ENCODE measurements around the gene MIGA2.
"Not testable (repeated sequence)": the region's sequence is repeated elsewhere in the genome, so short reads cannot be mapped to it uniquely, and the experiment has no call there.

Gene MIGA2

DNA sequence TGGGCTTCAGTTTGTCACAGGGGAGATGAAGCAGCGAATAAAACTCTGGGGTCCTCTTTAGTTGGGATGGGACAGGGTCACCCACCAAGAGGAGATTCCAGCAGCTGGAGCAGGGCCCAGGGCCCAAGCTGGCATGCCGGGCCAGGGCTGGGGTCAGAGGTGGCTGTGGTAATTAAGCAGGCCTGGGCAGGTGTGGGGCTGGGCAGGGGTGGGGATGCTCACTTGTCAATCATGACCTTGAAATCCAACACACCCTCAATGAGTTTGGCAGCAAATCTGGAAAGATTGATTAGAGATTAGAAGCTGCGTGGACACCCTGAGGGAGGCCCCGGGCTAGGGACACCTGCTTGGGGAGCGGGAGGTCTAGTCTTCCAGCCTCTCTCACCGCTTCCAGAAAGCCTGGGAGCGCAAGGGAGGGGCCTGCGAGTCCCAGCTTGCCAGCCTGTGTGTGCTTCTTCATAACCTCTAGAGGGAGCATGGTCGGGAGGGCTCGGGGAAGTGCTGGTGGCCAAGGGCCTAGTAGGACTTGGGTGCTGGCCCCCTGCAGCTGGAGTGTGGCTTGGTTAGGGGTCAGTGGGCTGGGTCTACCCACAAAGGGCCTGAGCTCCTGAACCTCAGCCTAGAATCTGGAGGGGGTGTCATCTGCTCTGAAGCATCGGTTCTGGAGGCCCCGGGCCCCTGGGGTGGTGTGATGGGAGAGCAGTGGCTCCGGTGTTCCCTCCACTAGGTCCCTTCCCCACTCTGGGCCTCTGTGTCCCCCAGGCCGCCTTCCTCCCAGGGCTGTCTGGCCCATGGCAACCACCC lies 66.6 kb downstream of the MIGA2 start:
- peak in 1 of 2 donors; percentile 6 for DNase-seq

DNA sequence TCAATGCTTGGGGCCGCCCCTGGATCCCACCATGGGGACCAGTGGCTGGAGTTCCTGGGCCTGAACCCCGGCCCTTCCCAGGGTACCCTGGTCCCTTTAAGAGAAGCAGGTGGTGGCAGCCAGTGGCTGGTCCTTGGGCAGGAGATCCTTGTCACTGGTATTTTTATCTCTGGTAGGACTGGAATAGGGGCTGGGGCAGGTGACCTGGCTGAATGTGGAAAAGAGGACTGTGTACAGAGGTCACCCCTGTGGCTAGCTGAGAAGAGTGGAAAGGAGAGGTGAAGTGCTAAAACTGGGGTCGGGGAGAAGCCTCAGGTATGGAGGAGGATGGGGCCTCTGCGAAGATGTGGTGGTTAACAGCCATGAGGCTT lies 67.2 kb downstream of the MIGA2 start:
- DNase-seq = no peak

DNA sequence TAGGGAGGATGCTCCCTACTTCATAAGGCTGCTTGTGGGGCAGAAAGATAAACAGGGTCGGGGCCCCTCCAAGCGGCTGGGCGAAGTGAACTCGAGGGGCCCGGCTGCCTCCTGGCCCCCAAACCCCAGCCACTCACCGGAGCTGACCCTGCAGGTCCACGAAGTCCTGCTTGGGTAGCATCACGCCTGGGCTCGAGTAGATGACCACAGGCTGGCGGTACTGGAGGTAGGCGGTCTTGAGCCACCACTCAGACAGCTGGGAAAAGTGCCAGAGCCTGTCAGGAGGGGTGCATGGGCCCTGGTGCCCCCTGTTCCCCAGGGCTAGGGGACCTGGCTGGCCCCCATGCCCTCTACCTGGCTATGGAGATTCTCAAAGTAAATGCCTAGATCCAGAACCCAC lies 67.6 kb downstream of the MIGA2 start:
- no peak for DNase-seq

DNA sequence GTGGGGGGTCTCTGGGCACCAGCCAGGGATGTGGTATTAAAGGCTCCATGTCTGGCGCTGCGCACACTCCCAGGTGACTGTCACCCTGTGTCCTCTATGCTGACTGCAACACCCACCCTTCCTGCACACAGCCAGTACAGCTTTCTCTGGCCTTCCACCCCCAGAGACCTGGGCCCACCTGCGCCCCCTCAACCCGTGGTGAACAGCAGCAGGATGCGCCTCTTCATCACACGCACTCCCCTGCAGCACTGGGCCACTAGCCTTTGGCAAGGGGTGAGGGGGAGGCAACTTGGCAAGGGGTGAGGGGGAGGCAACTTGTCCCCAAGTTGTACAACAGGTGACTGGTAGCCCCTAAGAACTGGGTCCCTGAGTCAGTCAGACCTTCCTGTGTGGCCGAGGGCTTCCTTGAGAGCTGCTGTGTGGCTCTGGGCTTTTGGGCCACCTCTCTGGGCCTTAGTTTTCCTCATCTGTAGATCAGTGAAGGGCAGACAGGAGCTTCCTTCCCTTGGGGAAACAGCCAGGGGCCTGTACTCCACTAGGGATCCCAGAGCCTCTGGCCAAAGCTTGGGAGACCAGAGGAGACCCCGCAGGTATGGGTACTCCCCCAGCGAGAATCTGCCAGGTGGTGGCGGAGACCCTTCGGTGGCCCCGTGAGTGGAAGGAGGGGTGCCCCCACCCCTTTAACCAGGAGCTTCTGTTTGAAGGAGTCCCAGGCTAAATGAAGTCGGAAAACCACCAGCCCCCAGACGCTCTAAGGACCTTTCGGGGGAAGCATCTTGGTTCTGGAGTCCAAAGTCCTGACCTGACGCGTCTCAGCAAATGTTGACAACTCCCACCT lies 69.7 kb downstream of the MIGA2 start:
- DNase-seq = no peak

DNA sequence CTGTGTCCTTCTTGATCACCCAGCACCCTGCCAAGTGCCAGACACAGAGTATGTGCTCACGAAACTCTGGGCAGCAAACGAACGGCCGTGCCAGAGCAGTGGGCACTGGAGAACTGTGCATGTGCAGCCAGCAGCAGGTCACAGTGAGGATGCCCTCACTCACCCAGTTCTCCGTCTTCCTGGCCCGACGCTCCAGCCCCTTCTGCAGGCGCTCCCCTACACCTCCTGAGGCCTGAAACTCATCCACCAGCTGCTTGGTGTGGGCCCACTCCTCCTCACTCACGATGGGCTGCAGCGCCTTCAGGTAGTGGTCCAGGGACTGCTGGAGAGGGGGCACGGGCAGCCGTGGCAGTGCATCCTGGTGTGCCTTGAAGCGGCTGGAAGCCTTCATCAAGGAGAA lies 71.2 kb downstream of the MIGA2 start:
- no peak for DNase-seq

- no peak for DNase-seq
Observed at GRCh38 chr9:129108083-129108804, 71.8 kb downstream of the MIGA2 start.

GRCh38 chr9:129108805-129109536 lies 72.5 kb downstream of the MIGA2 start:
- no peak for DNase-seq

DNA sequence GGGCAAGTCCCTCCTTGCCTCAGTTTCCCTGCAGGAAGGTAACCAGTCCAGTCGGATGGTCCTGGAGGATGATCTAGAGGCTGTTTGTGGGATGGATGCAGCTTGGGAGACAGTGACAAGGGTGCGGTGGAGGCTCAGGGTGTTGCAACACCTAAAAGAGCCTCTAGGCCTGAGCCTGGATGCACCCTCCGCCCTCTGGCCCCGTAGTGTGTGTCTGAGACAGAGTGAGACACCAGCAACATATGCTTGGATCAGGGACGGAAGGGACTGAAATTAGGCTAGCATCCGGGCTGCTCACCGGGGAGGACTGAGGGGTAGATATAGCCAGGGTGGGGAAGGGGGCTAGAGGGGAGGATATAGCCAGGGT lies 73.1 kb downstream of the MIGA2 start:
- peak; percentile 14 to 33 for DNase-seq

GRCh38 chr9:129109952-129110739 lies 73.7 kb downstream of the MIGA2 start:
- DNase-seq = no peak

- DNase-seq = peak; percentile 95 to 96
Observed at GRCh38 chr9:129110740-129111527, 74.5 kb downstream of the MIGA2 start, which contains the start of the genes CRAT and PTPA. TSS of gene CRAT (minus strand) at chr9:129110793. CDS start at chr9:129110509, 284 bp downstream. TSS of gene PTPA (plus strand) at chr9:129111415. CDS start at chr9:129111601, 186 bp downstream.

GRCh38 chr9:129111528-129112151 lies 75.2 kb downstream of the MIGA2 start:
- peak in 1 of 2 donors; percentile 4 for DNase-seq

- DNase-seq = not testable (repeated sequence)
Observed at GRCh38 chr9:129112526-129112925, 76.1 kb downstream of the MIGA2 start.

- DNase-seq = no peak
Observed at GRCh38 chr9:129113645-129114304, 77.3 kb downstream of the MIGA2 start.

DNA sequence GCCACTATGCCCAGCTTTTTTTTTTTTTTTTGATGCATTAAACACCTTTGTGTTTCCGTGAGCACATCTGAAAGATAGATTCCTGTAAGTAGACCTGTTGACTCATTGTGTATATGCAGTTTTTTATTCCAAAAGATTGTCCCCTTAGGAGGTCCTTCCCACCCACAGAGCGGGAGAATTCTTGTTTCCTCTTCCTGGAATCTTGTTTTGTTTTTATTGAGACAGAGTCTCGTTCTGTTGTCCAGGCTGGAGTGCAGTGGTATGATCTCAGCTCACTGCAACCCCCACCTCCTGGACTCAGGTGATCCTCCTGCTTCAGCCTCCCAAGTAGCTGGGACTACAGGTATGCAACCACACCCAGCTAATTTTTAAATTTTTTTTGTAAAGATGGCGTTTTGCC lies 82.4 kb downstream of the MIGA2 start:
- DNase-seq = no peak

DNA sequence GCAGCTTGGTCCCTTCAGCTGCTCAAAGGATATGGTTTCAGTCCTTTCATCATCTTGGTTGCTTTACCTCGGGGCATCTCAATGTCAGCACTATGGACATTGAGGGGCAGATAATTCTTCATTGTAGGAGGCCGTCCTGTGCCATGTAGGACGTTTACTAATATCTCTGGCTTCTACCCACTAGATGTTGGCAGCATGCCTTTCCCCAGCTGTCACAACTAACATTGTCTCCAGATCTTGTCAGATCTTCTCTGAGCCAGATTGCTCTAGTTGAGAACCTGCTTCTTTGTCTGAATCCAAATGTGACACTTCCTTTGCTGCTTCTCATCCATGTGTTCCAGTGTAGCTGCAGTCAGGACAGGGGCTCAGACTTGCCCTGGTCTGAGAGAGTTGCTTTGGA lies 85.1 kb downstream of the MIGA2 start:
- DNase-seq = no peak
